CD4-positive, alpha-beta T cell treated with Interleukin-15 for 4 hours (primary cell): Measurements from ENCODE around the gene LRRC73.
"Not testable (repeated sequence)": the region's sequence is repeated elsewhere in the genome, so short reads cannot be mapped to it uniquely, and the experiment has no call there.

Experiments
- DNase-seq: peaks from one replicate; pipeline ENCODE4 v3.0.0-alpha.2; 2020; ENCODE audit warnings: low spot score

LRRC73 gene

GRCh38 chr6:43510827-43511163, 649 bp upstream of the LRRC73 start:
- DNase-seq = no peak

DNA sequence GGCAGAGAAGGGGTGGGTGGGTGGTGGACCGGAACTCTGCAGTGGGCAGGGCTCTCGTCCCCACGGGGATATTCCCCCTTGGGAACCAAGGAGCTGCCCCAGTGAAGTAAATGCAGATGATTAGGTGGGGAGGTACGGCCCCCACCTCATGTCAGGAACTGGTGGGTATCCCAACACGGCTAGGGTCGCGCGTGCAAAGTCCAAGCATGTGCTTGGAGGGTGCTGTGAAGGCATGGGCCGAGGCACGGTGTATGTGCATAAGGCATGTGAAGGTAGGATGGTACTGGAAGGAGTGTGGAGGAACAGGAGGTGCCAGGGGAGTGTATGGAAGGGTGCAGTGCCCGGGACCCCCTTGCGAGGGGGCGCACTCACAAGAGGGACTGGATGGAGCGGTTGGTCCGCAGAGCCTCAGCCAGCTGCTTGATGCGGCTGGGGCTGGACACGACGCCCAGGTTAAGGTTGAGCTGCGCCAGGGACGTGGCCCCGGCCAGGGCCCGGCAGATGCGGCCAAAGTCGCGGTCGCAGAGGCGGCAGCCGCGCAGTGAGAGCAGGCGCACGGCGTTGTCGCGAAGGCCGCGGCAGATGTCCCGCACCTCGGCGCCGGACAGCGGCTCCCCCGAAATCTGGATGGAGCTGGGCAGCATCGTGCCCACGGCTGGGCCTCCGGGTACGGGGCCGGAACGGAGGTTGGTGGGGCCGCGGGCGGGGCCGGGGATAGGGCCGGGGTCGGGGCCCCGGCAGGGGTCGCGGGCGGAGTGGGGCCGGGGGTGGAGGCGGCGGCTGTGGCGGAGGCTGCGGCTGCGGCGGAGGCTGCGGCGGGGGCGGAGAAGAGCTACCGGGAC, 783 bp downstream of the LRRC73 start:
- DNase-seq = no peak

GRCh38 chr6:43508481-43509141, 1.5 kb downstream of the LRRC73 start:
- no peak for DNase-seq

DNA sequence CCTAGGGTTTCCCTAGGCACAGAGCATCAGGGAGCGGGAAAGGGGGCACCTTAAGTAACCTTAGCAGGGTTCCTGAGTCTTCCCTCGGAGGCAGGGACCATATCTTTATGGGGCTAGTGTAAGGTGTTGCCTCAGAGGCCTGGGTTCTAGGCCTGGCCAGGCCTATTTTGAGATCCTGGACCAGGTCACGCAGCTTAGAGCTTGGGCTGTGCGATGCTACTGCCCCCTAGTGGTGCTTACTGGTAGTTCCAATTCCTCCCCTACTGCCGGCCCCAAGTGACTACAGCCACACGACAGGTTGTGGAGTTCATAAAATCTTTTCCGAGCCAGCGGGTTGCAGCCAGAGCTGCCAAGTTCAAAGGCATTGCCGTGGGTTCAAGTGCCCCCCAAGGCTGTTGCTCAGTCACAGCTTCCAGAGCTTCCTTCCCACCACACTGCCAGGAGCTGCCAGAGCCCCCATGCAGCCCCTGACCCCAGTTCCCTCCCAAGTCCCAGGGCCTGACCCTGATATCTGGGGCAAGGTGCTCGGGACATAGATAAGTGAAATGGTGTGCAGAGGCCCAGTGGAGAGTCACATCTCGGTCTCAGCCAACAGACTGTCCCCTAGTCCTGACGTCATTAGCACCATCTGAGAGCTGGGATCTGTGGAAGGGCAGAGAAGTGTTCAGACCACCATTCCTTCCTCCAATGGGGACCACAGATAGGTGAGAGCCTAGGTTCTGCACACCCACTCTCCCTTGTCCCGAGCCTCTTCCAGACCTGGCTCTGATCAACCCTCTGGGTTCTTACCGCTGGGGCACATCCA, 3.3 kb downstream of the LRRC73 start:
- DNase-seq = peak; percentile 83

DNA sequence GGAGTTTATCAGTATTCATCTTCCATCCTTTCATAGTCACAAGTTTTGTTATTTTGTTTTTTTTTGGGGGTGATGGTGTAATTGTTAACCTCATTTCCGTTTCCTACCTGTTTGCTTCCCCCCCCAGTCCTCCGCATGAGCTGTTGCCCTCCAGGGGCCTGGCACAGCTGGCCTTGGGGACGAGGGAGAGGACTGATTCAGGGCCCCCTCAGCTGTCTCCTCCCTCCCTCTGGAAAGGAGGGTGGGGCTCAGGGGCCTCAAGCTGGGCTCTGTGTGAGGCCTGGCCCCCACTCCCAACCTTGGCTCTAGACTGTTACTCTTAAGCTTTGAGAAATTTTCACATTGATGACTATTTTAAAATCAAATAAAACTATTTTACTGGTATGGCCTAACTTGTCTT, 4.0 kb downstream of the LRRC73 start:
- no peak for DNase-seq

DNA sequence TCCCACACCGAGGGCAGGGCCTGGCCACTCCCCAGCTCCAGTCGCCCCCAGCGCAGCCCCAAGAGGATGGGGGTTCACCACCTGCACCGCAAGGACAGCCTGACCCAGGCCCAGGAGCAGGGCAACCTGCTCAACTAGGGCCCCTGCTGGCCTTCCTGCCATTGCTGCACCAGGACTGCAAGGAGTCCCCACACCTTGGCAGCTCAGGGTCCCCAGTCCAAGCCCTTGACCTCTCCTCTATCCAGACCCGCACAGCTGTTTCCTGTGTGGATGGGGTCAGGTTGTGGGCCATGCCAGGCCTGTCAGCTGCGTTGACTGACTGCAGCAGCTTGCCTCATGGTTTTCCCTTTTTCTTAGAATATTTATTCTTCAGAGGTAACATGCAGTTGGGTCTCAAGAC, 4.4 kb downstream of the LRRC73 start:
- DNase-seq = no peak

GRCh38 chr6:43504756-43505593, 5.2 kb downstream of the LRRC73 start:
- DNase-seq = no peak

DNA sequence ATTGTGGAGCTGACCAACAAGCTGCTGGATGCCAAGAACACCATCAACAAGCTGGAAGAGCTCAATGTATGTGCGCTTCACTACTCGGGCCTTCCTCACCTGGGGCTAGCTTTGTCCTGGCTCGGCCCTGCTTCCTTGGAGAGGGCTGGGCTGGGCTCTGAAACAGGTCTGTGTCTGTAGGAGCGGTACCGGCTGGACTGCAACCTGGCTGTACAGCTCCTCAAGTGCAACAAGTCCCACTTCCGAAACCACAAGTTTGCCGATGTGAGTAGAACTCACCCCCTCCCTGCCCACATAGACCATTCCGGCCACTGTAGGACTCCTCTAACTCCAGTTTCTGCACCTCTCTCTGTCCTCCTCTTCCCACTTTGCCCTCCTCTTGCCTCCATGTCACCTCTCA, 6.7 kb downstream of the LRRC73 start:
- no peak for DNase-seq

DNA sequence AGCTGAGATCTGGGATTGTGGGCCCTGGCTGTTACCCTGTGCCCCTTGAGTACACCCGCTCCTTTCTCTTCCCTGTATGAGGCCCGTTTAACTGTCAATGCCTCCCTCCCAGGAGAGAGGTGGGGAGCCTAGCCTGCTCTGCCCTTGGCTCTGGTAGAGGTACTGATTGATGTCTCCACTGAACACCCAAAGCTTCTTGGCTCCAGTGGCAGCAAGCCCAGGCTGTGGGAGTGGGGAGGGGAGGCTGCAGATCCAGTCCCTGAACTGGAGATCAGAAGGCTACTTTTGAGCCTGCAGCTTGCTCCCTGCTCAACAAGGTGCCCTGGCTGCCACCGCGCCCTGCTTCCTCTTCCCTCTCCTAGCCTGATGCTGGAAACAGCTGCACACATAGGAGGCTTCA, 7.5 kb downstream of the LRRC73 start:
- no peak for DNase-seq

- DNase-seq = no peak
These were observed 9.2 kb downstream of the LRRC73 start for GRCh38 chr6:43500921-43501320.

DNA sequence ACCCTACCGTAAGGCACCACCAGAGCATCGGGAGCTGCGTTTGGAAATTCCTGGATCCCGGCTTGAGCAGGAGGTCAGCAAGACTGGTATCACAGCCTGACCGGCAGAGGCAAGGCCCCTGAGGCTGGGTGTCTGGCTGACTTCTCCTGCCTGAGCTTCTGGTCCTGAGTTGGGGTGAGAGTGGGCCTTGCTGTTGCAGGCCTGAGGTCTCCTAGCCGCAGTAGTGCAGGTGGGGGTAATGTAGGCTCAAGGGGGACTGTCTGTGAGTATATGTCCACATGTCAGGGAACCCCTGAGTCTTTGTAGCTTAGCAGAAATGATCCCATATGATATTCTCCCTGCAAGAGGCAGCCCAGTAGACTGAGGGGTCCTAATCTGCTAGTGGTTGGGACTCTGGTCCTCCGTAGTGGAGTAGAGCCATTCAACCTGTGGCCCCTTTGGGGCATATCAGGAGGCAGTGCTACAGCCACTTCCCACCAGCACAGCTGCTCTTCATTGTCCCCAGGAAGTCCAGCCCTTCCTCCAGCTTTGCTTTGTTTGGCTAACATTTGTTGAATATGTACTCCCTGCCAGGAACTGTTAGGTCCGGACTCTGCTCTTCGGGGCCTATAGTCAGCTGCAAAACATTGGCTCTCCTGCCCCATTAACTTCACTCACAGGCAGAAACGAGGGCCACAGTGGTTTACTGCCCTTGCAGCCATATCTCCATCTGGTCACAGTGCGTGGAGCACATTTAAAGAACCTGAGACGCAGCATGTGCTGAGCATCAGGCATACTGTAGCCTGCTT, 10.9 kb downstream of the LRRC73 start:
- no peak for DNase-seq

GRCh38 chr6:43498291-43498690, 11.9 kb downstream of the LRRC73 start:
- not testable (repeated sequence) for DNase-seq

- no peak for DNase-seq
These were observed 12.5 kb downstream of the LRRC73 start for GRCh38 chr6:43497689-43498088.

- DNase-seq = no peak
These were observed 13.1 kb downstream of the LRRC73 start for GRCh38 chr6:43497129-43497396.

GRCh38 chr6:43496370-43497128, 13.6 kb downstream of the LRRC73 start:
- DNase-seq = no peak

DNA sequence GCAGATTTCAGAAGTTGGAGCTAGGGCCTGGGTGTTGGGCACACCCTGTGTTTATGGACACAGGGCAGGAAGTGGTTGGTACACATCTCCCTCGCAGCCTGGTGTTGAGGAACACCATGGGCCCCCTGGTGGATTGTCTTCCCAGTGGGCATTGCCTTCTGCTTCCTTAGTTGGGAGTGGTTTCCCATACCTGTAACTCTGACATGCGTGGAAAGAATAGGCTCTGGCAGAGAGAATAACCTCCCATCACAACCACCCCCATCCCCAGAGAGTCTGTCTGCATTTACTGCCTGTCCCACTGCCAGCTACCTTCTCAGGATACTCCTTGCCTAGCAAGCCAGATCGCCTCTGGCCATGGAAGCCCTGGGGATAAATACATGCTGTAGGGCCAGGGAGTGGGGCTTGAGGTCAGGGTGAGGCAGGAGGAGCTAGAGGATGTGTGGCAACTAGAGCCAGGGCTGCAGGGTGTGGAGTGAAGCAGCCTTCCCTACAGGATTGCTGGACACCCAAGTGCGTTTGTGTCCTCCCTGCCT, 14.7 kb downstream of the LRRC73 start:
- peak; percentile 15 for DNase-seq

DNA sequence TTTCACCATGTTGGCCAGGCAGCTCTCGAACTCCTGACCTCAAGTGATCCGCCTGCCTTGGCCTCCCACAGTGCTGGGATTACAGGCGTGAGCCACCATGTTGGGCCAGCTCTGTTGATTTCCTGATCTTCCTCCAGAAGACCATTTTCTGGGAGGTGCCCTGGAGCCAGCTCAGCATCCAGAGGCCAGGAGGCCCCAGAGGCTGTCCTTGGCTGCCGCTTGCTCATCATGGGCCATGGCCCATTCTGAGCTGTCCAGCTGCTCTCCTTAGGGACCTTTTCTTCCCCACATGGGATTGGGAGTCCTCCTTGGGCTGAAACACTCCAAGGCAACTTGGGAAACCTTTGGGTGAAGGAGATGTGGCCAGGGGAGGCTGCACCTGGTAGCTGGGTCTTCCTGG, 15.4 kb downstream of the LRRC73 start:
- DNase-seq = no peak

DNA sequence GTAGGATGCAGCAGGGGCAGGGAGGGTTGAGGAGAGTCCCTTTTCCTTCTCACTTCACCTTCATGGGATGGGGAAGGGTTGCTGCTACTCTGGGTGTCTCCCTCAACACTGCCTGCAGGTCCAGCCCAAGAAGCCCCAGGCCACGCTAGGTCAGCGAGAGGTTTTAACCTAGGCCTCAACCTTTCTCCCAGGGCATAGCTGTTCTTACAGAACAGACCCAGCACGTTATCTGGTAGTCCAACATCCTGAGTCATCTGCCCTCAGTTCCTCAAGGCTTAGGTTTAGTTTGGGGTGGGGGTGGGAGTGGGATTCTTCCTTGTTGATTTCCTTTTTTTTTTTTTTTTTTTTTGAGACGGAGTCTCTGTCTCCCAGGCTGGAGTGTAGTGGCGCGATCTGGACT, 15.8 kb downstream of the LRRC73 start:
- DNase-seq = no peak

DNA sequence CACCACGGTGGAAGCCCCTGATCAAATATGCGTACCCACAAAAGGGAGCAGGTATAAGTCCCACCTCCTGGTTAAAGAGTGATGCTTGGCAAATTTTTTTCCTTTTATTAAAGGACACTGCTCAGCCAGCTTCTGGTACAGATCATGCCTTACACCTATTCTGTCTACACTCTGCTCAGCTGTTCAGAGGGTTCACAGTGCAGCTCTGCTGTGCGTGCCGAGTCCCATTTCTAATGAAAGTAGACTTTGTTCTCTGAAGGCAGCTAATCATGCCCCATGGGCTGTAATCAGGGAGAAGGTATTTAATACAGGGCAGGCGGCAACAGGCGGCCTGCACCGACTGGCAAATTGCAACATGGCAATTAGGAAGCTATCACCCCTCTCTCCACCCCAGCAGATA, 16.3 kb downstream of the LRRC73 start:
- no peak for DNase-seq

GRCh38 chr6:43493230-43493629, 16.9 kb downstream of the LRRC73 start:
- DNase-seq = no peak
